HL-60 (cell line): ENCODE data around the gene TMEM248.

Source experiments
- POLR2AphosphoS5 ChIP-seq: IDR thresholded peaks from 2 replicates; pipeline ENCODE4 v1.6.1; 2012; ENCODE audit warnings: low read depth
- TF ChIP-seq, protein P1 (sequence below): IDR thresholded peaks from one replicate; pipeline ENCODE4 v1.5.1; 2011; ENCODE audit warnings: low read length, control low read depth, inconsistent platforms; ENCODE audit not compliant: insufficient read depth
- TF ChIP-seq, protein P2 (sequence below): IDR thresholded peaks from 2 replicates; pipeline ENCODE4 v1.6.1; 2012; ENCODE audit warnings: low read depth; ENCODE audit not compliant: insufficient replicate concordance

DNA sequence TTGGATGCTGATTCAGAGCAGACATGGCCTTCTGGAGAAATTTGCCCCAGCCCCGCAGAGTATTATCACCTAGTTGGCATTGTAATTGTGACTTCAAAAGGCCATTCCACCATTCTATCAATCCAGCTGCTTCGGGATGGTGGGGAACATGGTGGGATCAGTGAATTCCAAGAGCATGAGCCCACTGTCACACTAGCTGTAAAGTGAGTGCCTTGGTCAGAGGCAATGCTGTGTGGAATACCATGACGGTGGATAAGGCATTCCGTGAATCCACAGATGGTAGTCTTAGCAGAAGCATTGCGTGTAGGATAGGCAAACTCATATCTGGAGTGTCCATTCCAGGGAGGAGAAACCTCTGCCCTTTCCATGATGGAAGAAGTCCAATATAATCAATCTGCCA is 13.3 kb upstream of the TMEM248 start:
- TF ChIP-seq, protein P1, sequence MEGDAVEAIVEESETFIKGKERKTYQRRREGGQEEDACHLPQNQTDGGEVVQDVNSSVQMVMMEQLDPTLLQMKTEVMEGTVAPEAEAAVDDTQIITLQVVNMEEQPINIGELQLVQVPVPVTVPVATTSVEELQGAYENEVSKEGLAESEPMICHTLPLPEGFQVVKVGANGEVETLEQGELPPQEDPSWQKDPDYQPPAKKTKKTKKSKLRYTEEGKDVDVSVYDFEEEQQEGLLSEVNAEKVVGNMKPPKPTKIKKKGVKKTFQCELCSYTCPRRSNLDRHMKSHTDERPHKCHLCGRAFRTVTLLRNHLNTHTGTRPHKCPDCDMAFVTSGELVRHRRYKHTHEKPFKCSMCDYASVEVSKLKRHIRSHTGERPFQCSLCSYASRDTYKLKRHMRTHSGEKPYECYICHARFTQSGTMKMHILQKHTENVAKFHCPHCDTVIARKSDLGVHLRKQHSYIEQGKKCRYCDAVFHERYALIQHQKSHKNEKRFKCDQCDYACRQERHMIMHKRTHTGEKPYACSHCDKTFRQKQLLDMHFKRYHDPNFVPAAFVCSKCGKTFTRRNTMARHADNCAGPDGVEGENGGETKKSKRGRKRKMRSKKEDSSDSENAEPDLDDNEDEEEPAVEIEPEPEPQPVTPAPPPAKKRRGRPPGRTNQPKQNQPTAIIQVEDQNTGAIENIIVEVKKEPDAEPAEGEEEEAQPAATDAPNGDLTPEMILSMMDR, result no peak
- TF ChIP-seq, protein P2, sequence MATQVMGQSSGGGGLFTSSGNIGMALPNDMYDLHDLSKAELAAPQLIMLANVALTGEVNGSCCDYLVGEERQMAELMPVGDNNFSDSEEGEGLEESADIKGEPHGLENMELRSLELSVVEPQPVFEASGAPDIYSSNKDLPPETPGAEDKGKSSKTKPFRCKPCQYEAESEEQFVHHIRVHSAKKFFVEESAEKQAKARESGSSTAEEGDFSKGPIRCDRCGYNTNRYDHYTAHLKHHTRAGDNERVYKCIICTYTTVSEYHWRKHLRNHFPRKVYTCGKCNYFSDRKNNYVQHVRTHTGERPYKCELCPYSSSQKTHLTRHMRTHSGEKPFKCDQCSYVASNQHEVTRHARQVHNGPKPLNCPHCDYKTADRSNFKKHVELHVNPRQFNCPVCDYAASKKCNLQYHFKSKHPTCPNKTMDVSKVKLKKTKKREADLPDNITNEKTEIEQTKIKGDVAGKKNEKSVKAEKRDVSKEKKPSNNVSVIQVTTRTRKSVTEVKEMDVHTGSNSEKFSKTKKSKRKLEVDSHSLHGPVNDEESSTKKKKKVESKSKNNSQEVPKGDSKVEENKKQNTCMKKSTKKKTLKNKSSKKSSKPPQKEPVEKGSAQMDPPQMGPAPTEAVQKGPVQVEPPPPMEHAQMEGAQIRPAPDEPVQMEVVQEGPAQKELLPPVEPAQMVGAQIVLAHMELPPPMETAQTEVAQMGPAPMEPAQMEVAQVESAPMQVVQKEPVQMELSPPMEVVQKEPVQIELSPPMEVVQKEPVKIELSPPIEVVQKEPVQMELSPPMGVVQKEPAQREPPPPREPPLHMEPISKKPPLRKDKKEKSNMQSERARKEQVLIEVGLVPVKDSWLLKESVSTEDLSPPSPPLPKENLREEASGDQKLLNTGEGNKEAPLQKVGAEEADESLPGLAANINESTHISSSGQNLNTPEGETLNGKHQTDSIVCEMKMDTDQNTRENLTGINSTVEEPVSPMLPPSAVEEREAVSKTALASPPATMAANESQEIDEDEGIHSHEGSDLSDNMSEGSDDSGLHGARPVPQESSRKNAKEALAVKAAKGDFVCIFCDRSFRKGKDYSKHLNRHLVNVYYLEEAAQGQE, result no peak
- no peak for TF ChIP-seq POLR2AphosphoS5
